ENCODE results near the gene APOL3. TPM values are rescaled to one million over a fixed set of nuclear protein-coding genes. Genes with fewer than 3 reads are reported as not detected.
"Not testable (repeated sequence)": the region's sequence is repeated elsewhere in the genome, so short reads cannot be mapped to it uniquely, and the experiment has no call there.

APOL3 gene
- total RNA-seq, 2 experiments from 2014 or later = 35.0 to 37.8 TPM

- H3K9me3 Mint-ChIP-seq = peaks cover 3% of the 10 kb centered on the region
- no peak for DNase-seq
- CTCF ChIA-PET = no interaction called here
- H3K4me1 Mint-ChIP-seq (ENCODE audit: low read depth) = no peaks in the 10 kb centered on the region
- H3K27ac Mint-ChIP-seq = no peak overlapping the region
- H3K36me3 Mint-ChIP-seq (ENCODE audit: low read depth) = no peaks in the 10 kb centered on the region
- H3K27me3 Mint-ChIP-seq (ENCODE audit: low read depth) = no peaks in the 10 kb centered on the region
- intact Hi-C loops (cut with micrococcal nuclease) = no loop called here
- no peak overlapping the region for H3K4me3 Mint-ChIP-seq
Measured at GRCh38 chr22:36104988-36105387, 55.6 kb downstream of the APOL3 start.

- intact Hi-C loops (cut with micrococcal nuclease) = no loop called here
- DNase-seq = no peak
- Mint-ChIP-seq H3K27ac (no peak overlapping the region), H3K9me3 (peaks cover 3% of the 10 kb centered on the region), H3K4me3 (no peak overlapping the region), H3K36me3 (ENCODE audit: low read depth) (no peaks in the 10 kb centered on the region), H3K4me1 (ENCODE audit: low read depth) (no peaks in the 10 kb centered on the region), H3K27me3 (ENCODE audit: low read depth) (no peaks in the 10 kb centered on the region)
- CTCF ChIA-PET = no interaction called here
Measured at GRCh38 chr22:36104435-36104834, 56.1 kb downstream of the APOL3 start.

GRCh38 chr22:36103891-36104290 is 56.7 kb downstream of the APOL3 start:
- CTCF ChIA-PET = interaction anchor here (0.6 kb wide), 1 partner anchor 114 kb away, joined by 6 read pairs; no protein-coding TSS in a partner anchor
- Mint-ChIP-seq H3K36me3 (ENCODE audit: low read depth) (no peaks in the 10 kb centered on the region), H3K27ac (no peak overlapping the region), H3K27me3 (ENCODE audit: low read depth) (no peaks in the 10 kb centered on the region), H3K4me3 (no peak overlapping the region), H3K4me1 (ENCODE audit: low read depth) (no peaks in the 10 kb centered on the region), H3K9me3 (peaks cover 3% of the 10 kb centered on the region)
- DNase-seq = no peak
- intact Hi-C loops (cut with micrococcal nuclease) = no loop called here

- H3K27ac Mint-ChIP-seq = no peak overlapping the region
- intact Hi-C loops (cut with micrococcal nuclease) = no loop called here
- H3K9me3 Mint-ChIP-seq = peaks cover 3% of the 10 kb centered on the region
- no peaks in the 10 kb centered on the region for H3K27me3 Mint-ChIP-seq (ENCODE audit: low read depth)
- DNase-seq = no peak
- CTCF ChIA-PET = interaction anchor here (1.2 kb wide), 1 partner anchor 37 kb away, joined by 4 read pairs; no protein-coding TSS in a partner anchor
- H3K4me1 Mint-ChIP-seq (ENCODE audit: low read depth) = no peaks in the 10 kb centered on the region
- H3K4me3 Mint-ChIP-seq = no peak overlapping the region
- no peaks in the 10 kb centered on the region for H3K36me3 Mint-ChIP-seq (ENCODE audit: low read depth)
Measured at GRCh38 chr22:36102995-36103394, 57.6 kb downstream of the APOL3 start.

- CTCF ChIA-PET = interaction anchor here (1.2 kb wide), 1 partner anchor 36 kb away, joined by 4 read pairs; no protein-coding TSS in a partner anchor
- Mint-ChIP-seq H3K27ac (no peak overlapping the region), H3K4me1 (ENCODE audit: low read depth) (no peaks in the 10 kb centered on the region), H3K4me3 (no peak overlapping the region), H3K9me3 (peaks cover 3% of the 10 kb centered on the region), H3K27me3 (ENCODE audit: low read depth) (no peaks in the 10 kb centered on the region), H3K36me3 (ENCODE audit: low read depth) (no peaks in the 10 kb centered on the region)
- no peak for DNase-seq
- intact Hi-C loops (cut with micrococcal nuclease) = no loop called here
Measured at GRCh38 chr22:36101756-36102155, 58.8 kb downstream of the APOL3 start.

- not testable (repeated sequence) for H3K36me3 Mint-ChIP-seq (ENCODE audit: low read depth)
Measured at GRCh38 chr22:36100908-36101307, 59.6 kb downstream of the APOL3 start.

GRCh38 chr22:36100134-36100824 is 60.3 kb downstream of the APOL3 start:
- intact Hi-C loops (cut with micrococcal nuclease) = no loop called here
- no peak overlapping the region for H3K4me3 Mint-ChIP-seq
- CTCF ChIA-PET = interaction anchor here (1.0 kb wide), 1 partner anchor 35 kb away, joined by 5 read pairs; no protein-coding TSS in a partner anchor

More at GRCh38 chr22:36100908-36101307, 59.6 kb downstream of the APOL3 start:
- CTCF ChIA-PET = interaction anchor here (0.6 kb wide), 1 partner anchor 15 kb away, joined by 4 read pairs; no protein-coding TSS in a partner anchor
- intact Hi-C loops (cut with micrococcal nuclease); H3K27ac Mint-ChIP-seq; H3K27me3 Mint-ChIP-seq (ENCODE audit: low read depth); H3K4me1 Mint-ChIP-seq (ENCODE audit: low read depth); H3K9me3 Mint-ChIP-seq; H3K4me3 Mint-ChIP-seq; DNase-seq: not testable (repeated sequence)

GRCh38 chr22:36099561-36099960 is 61.0 kb downstream of the APOL3 start:
- H3K27ac Mint-ChIP-seq; DNase-seq; H3K36me3 Mint-ChIP-seq (ENCODE audit: low read depth); H3K4me1 Mint-ChIP-seq (ENCODE audit: low read depth); H3K9me3 Mint-ChIP-seq; H3K27me3 Mint-ChIP-seq (ENCODE audit: low read depth); intact Hi-C loops (cut with micrococcal nuclease); H3K4me3 Mint-ChIP-seq: not testable (repeated sequence)
- CTCF ChIA-PET = interaction anchor here (0.6 to 1.0 kb wide), 2 partner anchors 28 to 34 kb away, joined by 5 to 6 read pairs; no protein-coding TSS in a partner anchor

More at GRCh38 chr22:36100134-36100824, 60.3 kb downstream of the APOL3 start:
- DNase-seq = no peak
- no peak overlapping the region for H3K27ac Mint-ChIP-seq
- H3K4me1 Mint-ChIP-seq (ENCODE audit: low read depth) = no peaks in the 10 kb centered on the region
- peaks cover 3% of the 10 kb centered on the region for H3K9me3 Mint-ChIP-seq
- H3K27me3 Mint-ChIP-seq (ENCODE audit: low read depth) = no peaks in the 10 kb centered on the region
- H3K36me3 Mint-ChIP-seq (ENCODE audit: low read depth) = no peaks in the 10 kb centered on the region

- CTCF ChIA-PET = no interaction called here
- Mint-ChIP-seq H3K27ac (no peak overlapping the region), H3K4me3 (no peak overlapping the region), H3K4me1 (ENCODE audit: low read depth) (no peaks in the 10 kb centered on the region), H3K36me3 (ENCODE audit: low read depth) (no peaks in the 10 kb centered on the region), H3K9me3 (peaks cover 3% of the 10 kb centered on the region), H3K27me3 (ENCODE audit: low read depth) (no peaks in the 10 kb centered on the region)
- intact Hi-C loops (cut with micrococcal nuclease) = no loop called here
- DNase-seq = no peak
Measured at GRCh38 chr22:36097880-36098279, 62.7 kb downstream of the APOL3 start.

GRCh38 chr22:36090772-36091171 is 69.8 kb downstream of the APOL3 start:
- H3K36me3 Mint-ChIP-seq (ENCODE audit: low read depth); H3K4me3 Mint-ChIP-seq: not testable (repeated sequence)

More at GRCh38 chr22:36090772-36091171, 69.8 kb downstream of the APOL3 start:
- H3K4me1 Mint-ChIP-seq (ENCODE audit: low read depth); intact Hi-C loops (cut with micrococcal nuclease); H3K27me3 Mint-ChIP-seq (ENCODE audit: low read depth); H3K27ac Mint-ChIP-seq; H3K9me3 Mint-ChIP-seq; DNase-seq; CTCF ChIA-PET: not testable (repeated sequence)

Other genes starting within 250 kb of the APOL3 start
- gene RBFOX2, start 131.9 kb downstream of the APOL3 start, total RNA-seq = 1 to 10 TPM; 3.3 to 4.3 TPM
- under 1 TPM; 0.07 to 0.20 TPM for gene APOL4, start 41.1 kb upstream of the APOL3 start, total RNA-seq
- 10 to 100 TPM; 53.8 to 55.0 TPM for gene APOL2, start 78.8 kb upstream of the APOL3 start, total RNA-seq
- gene APOL1, start 92.4 kb upstream of the APOL3 start, total RNA-seq = 10 to 100 TPM; 17.4 to 22.0 TPM
- gene MYH9, start 227.2 kb upstream of the APOL3 start, total RNA-seq = 100 to 1,000 TPM; 574 to 625 TPM